ENCODE data around the gene TMEM229B. TPM values are rescaled to one million over a fixed set of nuclear protein-coding genes. Genes with fewer than 3 reads are reported as not detected.

The TMEM229B gene
- total RNA-seq, 2 experiments from 2014 or later, result 3.9 to 11.7 TPM

DNA sequence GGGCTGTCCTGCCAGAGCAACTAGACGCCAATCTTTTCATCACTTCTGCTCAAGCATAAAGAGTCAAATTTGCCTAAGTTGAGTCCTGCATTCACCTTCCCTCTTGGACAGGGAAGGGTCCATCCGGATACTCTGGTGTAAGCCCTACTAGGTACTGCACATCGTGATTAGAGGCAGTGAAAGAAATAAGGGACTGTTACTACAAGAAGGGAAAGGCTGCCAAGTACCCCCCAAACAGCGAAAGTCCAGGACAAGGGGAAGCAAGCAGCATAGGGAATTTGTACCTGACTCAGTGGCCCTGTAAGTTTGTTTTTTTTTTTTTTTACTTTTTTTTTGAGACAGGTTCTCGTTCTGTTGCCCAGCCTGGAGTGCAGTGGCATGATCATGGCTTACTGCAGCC lies 30.9 kb upstream of the TMEM229B start:
- H3K27ac ChIP-seq (ENCODE audit: low read depth, low read length, poor library complexity, severe bottlenecking), result no peak overlapping the region
- H3K4me1 ChIP-seq (ENCODE audit: insufficient read depth, low read length, poor library complexity, severe bottlenecking), result peaks cover 14% of the 10 kb centered on the region
- TF ChIP-seq EZH2phosphoT487 (IDR thresholded peaks at IDR 0.05; ENCODE audit: borderline replicate concordance, low read depth, low read length), result no peak
- TF ChIP-seq, protein P1, sequence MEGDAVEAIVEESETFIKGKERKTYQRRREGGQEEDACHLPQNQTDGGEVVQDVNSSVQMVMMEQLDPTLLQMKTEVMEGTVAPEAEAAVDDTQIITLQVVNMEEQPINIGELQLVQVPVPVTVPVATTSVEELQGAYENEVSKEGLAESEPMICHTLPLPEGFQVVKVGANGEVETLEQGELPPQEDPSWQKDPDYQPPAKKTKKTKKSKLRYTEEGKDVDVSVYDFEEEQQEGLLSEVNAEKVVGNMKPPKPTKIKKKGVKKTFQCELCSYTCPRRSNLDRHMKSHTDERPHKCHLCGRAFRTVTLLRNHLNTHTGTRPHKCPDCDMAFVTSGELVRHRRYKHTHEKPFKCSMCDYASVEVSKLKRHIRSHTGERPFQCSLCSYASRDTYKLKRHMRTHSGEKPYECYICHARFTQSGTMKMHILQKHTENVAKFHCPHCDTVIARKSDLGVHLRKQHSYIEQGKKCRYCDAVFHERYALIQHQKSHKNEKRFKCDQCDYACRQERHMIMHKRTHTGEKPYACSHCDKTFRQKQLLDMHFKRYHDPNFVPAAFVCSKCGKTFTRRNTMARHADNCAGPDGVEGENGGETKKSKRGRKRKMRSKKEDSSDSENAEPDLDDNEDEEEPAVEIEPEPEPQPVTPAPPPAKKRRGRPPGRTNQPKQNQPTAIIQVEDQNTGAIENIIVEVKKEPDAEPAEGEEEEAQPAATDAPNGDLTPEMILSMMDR (conservative IDR thresholded peaks at IDR 0.05; ENCODE audit: low read length), result no peak
- intact Hi-C loops (cut with micrococcal nuclease; ENCODE audit: unreplicated experiment), result no loop called here
- H3K4me2 ChIP-seq (ENCODE audit: low read length), result no peak overlapping the region
- DNase-seq (ENCODE audit: low spot score), result no peak
- ChIA-PET POLR2A (interaction anchor here (0.6 kb wide), 1 partner anchor 91 kb away, joined by 6 read pairs; no protein-coding TSS in a partner anchor), CTCF (ENCODE audit: unreplicated experiment) (no interaction called here)
- no peak overlapping the region for H2AFZ ChIP-seq (ENCODE audit: low read length)
- H3K79me2 ChIP-seq (ENCODE audit: insufficient read depth, low read depth, low read length), result no peaks in the 10 kb centered on the region
- H4K20me1 ChIP-seq (ENCODE audit: insufficient read depth, low read length), result no peaks in the 10 kb centered on the region
- no TSS peak for BruUV-seq (replicated peaks)
- H3K9me3 ChIP-seq (ENCODE audit: low read length), result no peaks in the 10 kb centered on the region
- no peak overlapping the region for H3K4me3 ChIP-seq (ENCODE audit: low read depth, low read length, poor library complexity, severe bottlenecking)
- H3K9me2 ChIP-seq (ENCODE audit: insufficient read depth, low read length), result no peaks in the 10 kb centered on the region
- H3K36me3 ChIP-seq (ENCODE audit: insufficient read depth, low read length), result no peaks in the 10 kb centered on the region

DNA sequence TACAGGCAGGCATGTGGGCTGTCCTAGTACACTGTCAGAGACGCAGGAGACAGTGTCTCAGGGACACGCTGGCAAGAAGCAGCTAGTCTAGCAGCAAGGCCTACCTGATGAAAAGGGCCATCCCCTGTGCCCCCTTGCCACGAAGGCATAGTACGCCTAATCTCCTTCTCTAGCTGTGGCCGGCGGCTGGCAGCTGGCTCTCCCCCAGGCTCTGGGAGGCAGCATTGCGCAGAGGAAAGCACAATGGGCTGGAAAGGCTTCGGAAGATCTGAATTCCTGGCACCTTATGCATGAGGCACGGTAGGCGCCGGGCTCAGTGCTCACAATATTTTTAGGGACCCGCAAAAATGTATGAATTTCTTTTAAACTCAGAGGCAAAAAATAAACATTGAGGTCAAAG lies 28.6 kb upstream of the TMEM229B start:
- CTCF ChIA-PET (ENCODE audit: unreplicated experiment), result no interaction called here

DNA sequence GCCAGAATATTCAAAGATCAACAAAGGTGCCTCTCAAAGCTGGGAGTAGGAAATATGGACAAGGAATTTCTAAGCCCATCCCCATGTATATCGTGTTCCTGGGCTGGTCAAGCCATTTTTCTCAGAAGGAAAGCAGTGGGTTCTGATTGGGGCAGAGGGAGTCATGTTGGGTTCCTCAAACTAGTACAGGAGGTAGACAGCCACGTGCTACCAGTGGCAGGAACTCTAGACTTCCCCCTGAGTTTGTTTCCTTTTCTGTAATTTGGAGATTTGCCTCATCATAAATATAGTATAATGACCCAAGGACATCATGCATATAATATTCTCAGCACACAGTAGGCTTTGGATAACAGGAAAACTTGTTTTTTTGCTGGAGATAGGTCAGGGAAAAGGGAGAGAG lies 28.2 kb upstream of the TMEM229B start:
- CTCF ChIA-PET (ENCODE audit: unreplicated experiment), result no interaction called here
- no peaks in the 10 kb centered on the region for H3K79me2 ChIP-seq (ENCODE audit: insufficient read depth, low read depth, low read length)
- H3K36me3 ChIP-seq (ENCODE audit: insufficient read depth, low read length), result no peaks in the 10 kb centered on the region
- peaks cover 37% of the 10 kb centered on the region for H3K4me1 ChIP-seq (ENCODE audit: insufficient read depth, low read length, poor library complexity, severe bottlenecking)
- no peaks in the 10 kb centered on the region for H3K9me3 ChIP-seq (ENCODE audit: low read length)
- no peak overlapping the region for H2AFZ ChIP-seq (ENCODE audit: low read length)
- POLR2A ChIA-PET, result interaction anchor here (1.1 kb wide), 1 partner anchor 76 kb away, joined by 3 read pairs; no protein-coding TSS in a partner anchor
- H3K4me3 ChIP-seq (ENCODE audit: low read depth, low read length, poor library complexity, severe bottlenecking), result no peak overlapping the region
- H4K20me1 ChIP-seq (ENCODE audit: insufficient read depth, low read length), result no peaks in the 10 kb centered on the region
- H3K4me2 ChIP-seq (ENCODE audit: low read length), result no peak overlapping the region
- H3K9me2 ChIP-seq (ENCODE audit: insufficient read depth, low read length), result no peaks in the 10 kb centered on the region
- no peak for DNase-seq (ENCODE audit: low spot score)
- BruUV-seq (replicated peaks), result no TSS peak
- intact Hi-C loops (cut with micrococcal nuclease; ENCODE audit: unreplicated experiment), result no loop called here
- TF ChIP-seq, protein P1 (conservative IDR thresholded peaks at IDR 0.05; ENCODE audit: low read length), result no peak
- TF ChIP-seq EZH2phosphoT487 (IDR thresholded peaks at IDR 0.05; ENCODE audit: borderline replicate concordance, low read depth, low read length), result no peak
- H3K27ac ChIP-seq (ENCODE audit: low read depth, low read length, poor library complexity, severe bottlenecking), result no peak overlapping the region

More for the DNA sequence above, 28.6 kb upstream of the TMEM229B start:
- Histone ChIP-seq H2AFZ (ENCODE audit: low read length) (no peak overlapping the region), H4K20me1 (ENCODE audit: insufficient read depth, low read length) (no peaks in the 10 kb centered on the region), H3K4me3 (ENCODE audit: low read depth, low read length, poor library complexity, severe bottlenecking) (no peak overlapping the region), H3K79me2 (ENCODE audit: insufficient read depth, low read depth, low read length) (no peaks in the 10 kb centered on the region), H3K4me2 (ENCODE audit: low read length) (no peak overlapping the region), H3K4me1 (ENCODE audit: insufficient read depth, low read length, poor library complexity, severe bottlenecking) (peaks cover 37% of the 10 kb centered on the region), H3K27ac (ENCODE audit: low read depth, low read length, poor library complexity, severe bottlenecking) (no peak overlapping the region), H3K36me3 (ENCODE audit: insufficient read depth, low read length) (no peaks in the 10 kb centered on the region), H3K9me3 (ENCODE audit: low read length) (no peaks in the 10 kb centered on the region), H3K9me2 (ENCODE audit: insufficient read depth, low read length) (no peaks in the 10 kb centered on the region)
- TF ChIP-seq, protein P1 (conservative IDR thresholded peaks at IDR 0.05; ENCODE audit: low read length), result no peak
- no peak for TF ChIP-seq EZH2phosphoT487 (IDR thresholded peaks at IDR 0.05; ENCODE audit: borderline replicate concordance, low read depth, low read length)
- no TSS peak for BruUV-seq (replicated peaks)
- no peak for DNase-seq (ENCODE audit: low spot score)
- intact Hi-C loops (cut with micrococcal nuclease; ENCODE audit: unreplicated experiment), result no loop called here
- POLR2A ChIA-PET, result interaction anchor here (0.5 to 1.1 kb wide), 2 partner anchors 77 to 253 kb away, joined by 3 read pairs; no protein-coding TSS in a partner anchor

All from OCI-LY7 (cell line).